SK-N-SH treated with all-trans-retinoic acid at 6 μM for 48 hours (cell line): ENCODE results near the gene LHFPL3.

Experiments used
- ZC3H10 ChIP-seq: fragments of 250-450 bp; sonication (Bioruptor Pico); IDR thresholded peaks from 2 replicates; pipeline ENCODE4 v1.5.1; 2021; ENCODE audit warnings: mild to moderate bottlenecking, moderate library complexity
- ZFP3 ChIP-seq: fragments of 250-450 bp; sonication (Bioruptor Pico); IDR thresholded peaks from 2 replicates; pipeline ENCODE4 v1.5.0; 2020; ENCODE audit warnings: mild to moderate bottlenecking, moderate library complexity
- TF ChIP-seq, protein P1 (sequence below): fragments of 250-450 bp; sonication (Bioruptor Pico); IDR thresholded peaks from 2 replicates; pipeline ENCODE4 v1.8.0; 2021; ENCODE audit warnings: low read depth, mild to moderate bottlenecking, moderate library complexity, borderline replicate concordance

DNA sequence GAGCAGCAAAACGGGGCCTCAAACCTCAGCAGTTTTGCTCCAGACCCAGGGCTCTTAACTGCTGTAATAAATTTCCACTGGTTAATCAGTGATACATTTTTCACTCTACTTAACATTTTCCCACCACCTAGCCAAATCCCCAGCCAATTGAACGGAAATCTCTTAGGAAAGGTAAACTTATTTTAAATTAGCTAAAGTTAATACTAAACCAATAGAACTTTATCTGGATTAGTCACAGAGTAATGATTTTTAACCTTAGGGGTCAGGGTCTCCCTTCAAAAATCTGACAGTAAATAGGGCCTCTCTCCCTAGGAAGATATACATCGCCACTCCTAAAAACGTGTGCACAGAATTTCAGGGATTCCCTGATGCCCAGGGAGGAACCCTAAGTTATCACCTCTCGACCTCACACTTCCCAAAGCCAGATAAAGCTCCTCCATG, 598.2 kb downstream of the LHFPL3 start:
- TF ChIP-seq, protein P1, sequence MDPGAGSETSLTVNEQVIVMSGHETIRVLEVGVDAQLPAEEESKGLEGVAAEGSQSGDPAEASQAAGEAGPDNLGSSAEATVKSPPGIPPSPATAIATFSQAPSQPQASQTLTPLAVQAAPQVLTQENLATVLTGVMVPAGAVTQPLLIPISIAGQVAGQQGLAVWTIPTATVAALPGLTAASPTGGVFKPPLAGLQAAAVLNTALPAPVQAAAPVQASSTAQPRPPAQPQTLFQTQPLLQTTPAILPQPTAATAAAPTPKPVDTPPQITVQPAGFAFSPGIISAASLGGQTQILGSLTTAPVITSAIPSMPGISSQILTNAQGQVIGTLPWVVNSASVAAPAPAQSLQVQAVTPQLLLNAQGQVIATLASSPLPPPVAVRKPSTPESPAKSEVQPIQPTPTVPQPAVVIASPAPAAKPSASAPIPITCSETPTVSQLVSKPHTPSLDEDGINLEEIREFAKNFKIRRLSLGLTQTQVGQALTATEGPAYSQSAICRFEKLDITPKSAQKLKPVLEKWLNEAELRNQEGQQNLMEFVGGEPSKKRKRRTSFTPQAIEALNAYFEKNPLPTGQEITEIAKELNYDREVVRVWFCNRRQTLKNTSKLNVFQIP (CRISPR knock-in tag), result no peak
- no peak for TF ChIP-seq ZFP3
- no peak for TF ChIP-seq ZC3H10 (CRISPR knock-in tag)
